GM13977 (cell line): ENCODE results near the gene ARID3A.

Source experiments
- DNase-seq: peaks from one replicate; pipeline ENCODE4 v3.0.0; 2012; ENCODE audit warnings: low spot score
- in situ Hi-C: fragments of 300-500 bp; cut with MboI; formaldehyde crosslinking; loops from one replicate; pipeline ENCODE4 v1.12.0; 2022; ENCODE audit warnings: low sequenced_read_pairs, low pct_unique_long_range_greater_than_20kb, mixed read lengths, inconsistent platforms; ENCODE audit not compliant: unreplicated experiment
- TF ChIP-seq, protein P1 (sequence below): IDR thresholded peaks from 2 replicates; pipeline ENCODE4 v1.5.1; 2012; ENCODE audit warnings: mild to moderate bottlenecking, control low read depth; ENCODE audit not compliant: insufficient read depth; ENCODE audit errors: extremely low read depth, missing control alignments

ARID3A gene

DNA sequence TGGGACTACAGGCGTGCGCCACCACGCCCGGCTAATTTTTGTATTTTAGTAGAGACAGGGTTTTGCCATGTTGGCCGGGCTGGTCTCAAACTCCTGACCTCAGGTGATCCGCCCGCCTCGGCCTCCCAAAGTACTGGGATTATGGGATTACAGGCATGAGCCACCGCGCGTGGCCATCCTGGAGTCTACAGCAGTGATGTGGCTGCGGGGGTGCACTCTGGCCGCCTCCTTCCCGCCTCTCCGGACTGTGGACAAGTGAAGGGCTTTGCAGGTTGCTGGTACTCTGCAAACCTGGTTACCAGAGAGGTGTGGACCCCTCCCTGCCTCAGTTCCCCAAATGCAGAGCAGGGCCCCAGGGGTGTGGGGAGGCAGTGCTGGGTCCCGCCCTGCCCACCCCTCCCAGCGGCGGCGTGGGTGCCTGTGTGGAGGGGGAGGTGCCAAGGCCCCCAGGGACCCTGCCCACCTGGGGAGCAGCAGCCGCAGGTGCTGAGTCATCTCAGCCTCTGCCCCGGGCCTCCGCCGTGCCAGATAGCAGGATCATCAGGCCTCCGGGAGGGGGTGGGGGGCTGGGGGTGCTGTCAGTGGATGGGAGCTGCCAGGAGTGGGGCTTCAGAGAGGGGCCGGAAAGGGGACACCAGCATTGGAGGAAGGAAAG is 23.1 kb downstream of the ARID3A start:
- in situ Hi-C loops, result no loop called here
- DNase-seq, result no peak
- TF ChIP-seq, protein P1, sequence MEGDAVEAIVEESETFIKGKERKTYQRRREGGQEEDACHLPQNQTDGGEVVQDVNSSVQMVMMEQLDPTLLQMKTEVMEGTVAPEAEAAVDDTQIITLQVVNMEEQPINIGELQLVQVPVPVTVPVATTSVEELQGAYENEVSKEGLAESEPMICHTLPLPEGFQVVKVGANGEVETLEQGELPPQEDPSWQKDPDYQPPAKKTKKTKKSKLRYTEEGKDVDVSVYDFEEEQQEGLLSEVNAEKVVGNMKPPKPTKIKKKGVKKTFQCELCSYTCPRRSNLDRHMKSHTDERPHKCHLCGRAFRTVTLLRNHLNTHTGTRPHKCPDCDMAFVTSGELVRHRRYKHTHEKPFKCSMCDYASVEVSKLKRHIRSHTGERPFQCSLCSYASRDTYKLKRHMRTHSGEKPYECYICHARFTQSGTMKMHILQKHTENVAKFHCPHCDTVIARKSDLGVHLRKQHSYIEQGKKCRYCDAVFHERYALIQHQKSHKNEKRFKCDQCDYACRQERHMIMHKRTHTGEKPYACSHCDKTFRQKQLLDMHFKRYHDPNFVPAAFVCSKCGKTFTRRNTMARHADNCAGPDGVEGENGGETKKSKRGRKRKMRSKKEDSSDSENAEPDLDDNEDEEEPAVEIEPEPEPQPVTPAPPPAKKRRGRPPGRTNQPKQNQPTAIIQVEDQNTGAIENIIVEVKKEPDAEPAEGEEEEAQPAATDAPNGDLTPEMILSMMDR, result no peak

DNA sequence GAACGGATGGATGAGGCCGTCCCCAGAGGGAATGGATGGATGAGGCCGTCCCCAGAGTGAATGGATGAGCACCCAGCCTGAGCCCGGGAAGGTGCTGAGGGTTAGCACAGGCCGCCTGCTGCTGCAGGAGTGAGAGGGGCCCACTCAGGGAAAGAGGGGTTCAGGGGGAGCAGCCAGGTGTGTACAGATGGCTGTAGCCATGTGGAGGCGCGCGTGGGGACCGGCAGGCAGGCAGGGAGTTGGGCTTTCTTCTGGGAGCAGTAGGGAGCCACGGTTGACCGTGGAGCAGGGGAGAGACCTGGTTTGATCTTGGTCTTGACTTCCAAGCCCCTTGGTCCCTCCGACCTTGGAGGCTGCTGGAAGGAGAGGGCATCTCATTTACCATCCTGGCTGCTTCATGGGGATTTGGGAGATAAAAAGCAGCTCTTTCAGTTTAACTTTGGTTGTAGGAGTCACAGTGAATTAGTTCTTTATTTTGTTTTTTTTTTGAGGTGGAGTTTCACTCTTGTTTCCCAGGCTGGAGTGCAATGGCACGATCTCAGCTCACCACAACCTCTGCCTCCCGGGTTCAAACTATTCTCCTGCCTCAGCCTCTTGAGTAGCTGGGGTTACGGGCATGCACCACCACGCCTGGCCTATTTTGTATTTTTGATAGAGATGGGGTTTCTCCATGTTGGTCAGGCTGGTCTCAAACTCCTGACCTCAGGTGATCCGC is 24.7 kb downstream of the ARID3A start:
- DNase-seq, result no peak
- in situ Hi-C loops, result no loop called here
- TF ChIP-seq, protein P1, result no peak

DNA sequence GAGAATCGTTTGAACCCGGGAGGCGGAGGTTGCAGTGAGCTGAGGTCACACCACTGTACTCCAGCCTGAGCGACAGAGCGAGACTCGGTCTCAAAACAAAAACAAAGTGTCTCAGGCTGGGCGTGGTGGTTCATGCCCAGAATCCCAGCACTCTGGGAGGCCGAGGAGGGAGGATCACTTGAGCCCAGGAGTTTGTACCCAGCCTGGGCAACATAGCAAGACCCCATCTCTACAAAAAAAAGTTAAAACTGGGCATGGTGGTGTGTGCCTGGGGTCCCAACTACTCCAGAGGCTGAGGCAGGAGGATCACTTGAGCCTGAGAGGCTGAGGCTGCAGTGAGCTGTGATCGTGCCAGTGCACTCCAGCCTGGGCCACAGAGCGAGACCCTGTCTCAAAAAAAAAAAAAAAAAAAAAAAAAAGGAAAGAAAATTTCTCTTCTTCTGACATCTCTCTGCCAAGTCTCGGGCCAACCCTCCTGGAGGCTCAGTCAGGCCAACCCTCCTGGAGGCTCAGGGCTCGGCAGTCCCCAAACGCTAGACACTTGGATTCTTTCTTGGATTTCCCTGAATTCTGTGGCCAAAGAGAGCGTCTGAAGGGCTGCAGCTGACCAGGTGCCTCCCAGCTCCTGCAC is 26.3 kb downstream of the ARID3A start:
- no peak for DNase-seq
- TF ChIP-seq, protein P1, result no peak
- in situ Hi-C loops, result no loop called here

DNA sequence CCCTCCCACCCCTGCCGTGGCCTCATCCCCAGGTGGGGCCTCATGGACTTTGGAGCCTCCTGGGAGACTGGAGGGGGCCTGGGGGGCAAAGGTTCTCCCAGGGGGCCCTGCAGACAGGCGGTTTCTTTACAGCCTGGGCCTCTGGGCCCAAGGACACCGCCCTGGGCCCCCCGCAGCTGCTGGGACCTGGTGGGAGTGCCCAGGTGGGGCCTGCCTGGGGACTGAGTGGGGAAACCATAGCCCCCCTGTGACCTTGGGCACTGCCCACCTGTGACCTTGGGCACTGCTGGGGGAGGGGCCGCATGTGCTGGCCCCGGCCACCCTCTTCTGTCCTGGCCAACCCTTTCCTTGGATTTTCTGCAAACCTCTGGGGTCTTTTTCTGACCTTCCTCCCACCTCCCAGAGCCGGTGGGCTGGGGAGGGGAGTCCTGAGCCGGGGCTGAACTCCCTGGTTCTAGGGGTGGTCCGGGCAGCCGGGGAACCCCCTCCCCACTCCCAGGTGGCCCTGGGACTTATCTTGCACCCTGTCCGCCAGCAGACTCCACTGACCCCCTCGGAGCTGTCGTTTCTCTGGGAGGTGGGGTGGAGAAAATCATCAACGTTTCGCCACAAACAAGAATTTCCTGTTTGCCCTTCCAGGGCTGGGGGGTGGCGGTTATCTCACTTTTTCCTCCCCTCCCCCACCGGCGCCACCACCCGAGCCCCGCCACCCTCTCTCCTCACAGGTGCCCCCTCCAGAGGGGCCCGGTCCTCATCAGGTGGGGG is 27.0 kb downstream of the ARID3A start:
- DNase-seq, result no peak
- TF ChIP-seq, protein P1, result no peak
- in situ Hi-C loops, result no loop called here

DNA sequence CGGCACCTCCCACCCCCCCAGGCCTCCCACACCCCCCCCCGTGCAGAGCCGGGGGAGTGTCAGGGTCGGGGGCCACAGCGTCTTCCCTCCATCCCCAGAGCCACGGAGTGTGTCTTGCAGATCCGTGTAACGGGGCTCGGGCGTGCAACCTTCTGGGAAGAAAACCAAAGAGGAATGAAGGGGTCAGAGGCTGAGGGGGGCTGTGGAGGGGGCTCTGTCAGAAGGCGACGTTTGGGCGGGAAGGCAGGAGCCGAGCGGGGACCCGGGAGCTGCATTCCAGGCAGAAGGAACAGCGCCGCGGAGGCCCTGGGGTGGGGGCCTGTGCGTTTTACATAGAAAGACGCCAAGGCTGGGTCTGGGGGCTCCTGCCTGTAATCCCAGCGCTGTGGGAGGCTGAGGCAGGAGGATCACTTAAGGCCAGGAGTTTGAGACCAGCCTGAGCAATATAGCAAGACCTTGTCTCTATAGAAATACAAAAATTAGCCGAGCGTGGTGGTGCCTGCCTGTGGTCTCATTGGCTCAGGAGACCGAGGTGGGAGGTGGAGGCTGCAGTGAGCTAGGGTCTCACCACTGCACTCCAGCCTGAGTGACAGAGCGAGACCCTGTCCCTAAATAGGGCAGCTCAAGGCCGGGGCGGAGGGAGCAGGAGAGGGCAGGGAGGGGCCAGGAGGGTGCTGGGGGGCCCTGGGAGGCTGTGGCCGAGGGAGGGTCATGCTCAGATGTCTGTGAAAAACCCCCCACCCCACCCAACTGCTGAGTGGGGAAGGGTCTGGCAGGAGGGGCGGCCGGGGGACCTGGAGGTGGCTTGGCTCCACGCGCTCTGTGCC is 27.8 kb downstream of the ARID3A start:
- in situ Hi-C loops, result no loop called here
- TF ChIP-seq, protein P1, result no peak
- DNase-seq, result no peak
